Measurements from ENCODE around the gene IL22RA1.

The IL22RA1 gene

GRCh38 chr1:24136956-24137539 lies 5.9 kb downstream of the IL22RA1 start:
- no peak for DNase-seq (ENCODE audit: low spot score)

GRCh38 chr1:24134376-24134775 lies 8.6 kb downstream of the IL22RA1 start:
- DNase-seq (ENCODE audit: low spot score), result no peak

DNA sequence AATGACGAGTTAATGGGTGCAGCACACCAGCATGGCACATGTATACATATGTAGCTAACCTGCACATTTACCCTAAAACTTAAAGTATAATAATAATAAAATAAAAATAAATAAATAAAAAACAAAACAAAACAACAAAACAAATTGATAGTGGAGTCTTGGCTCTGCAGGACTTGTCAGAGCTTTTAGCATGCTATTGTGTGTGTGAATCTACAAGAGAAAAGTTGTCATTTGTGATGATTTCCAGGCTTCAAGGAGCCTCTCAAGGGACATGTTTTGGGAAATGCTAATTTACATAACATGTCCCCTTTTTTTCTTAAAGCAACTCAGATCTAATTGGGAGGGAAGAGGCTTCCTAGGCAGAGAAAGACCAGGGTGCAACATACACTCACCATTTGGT lies 9.1 kb downstream of the IL22RA1 start:
- no peak for DNase-seq (ENCODE audit: low spot score)

DNA sequence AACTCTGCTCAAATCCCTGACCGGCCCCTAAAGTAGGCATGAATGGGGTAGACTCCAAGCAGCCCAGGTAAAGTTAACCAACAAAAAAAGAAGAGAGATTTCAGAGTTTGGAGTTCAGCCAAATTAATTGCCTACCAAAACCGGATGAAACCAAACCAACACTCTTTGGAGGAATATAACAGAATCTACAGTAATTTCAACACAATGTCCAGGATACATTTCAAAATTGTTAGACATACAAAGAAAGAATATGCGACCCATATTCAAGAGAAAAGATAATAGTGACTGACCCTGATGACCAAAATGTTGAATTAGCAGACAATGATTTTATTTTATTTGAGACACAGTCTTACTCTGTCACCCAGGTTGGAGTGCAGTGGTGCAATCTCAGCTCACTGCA lies 12.6 kb downstream of the IL22RA1 start:
- no peak for DNase-seq (ENCODE audit: low spot score)

- no peak for DNase-seq (ENCODE audit: low spot score)
Measured at GRCh38 chr1:24127801-24128363, 15.1 kb downstream of the IL22RA1 start.

- no peak for DNase-seq (ENCODE audit: low spot score)
Measured at GRCh38 chr1:24127134-24127800, 15.7 kb downstream of the IL22RA1 start.

- DNase-seq (ENCODE audit: low spot score), result no peak
Measured at GRCh38 chr1:24126672-24127023, 16.3 kb downstream of the IL22RA1 start.

GRCh38 chr1:24126018-24126671 lies 16.8 kb downstream of the IL22RA1 start:
- DNase-seq (ENCODE audit: low spot score), result no peak

- no peak for DNase-seq (ENCODE audit: low spot score)
Measured at GRCh38 chr1:24125456-24125855, 17.5 kb downstream of the IL22RA1 start.

DNA sequence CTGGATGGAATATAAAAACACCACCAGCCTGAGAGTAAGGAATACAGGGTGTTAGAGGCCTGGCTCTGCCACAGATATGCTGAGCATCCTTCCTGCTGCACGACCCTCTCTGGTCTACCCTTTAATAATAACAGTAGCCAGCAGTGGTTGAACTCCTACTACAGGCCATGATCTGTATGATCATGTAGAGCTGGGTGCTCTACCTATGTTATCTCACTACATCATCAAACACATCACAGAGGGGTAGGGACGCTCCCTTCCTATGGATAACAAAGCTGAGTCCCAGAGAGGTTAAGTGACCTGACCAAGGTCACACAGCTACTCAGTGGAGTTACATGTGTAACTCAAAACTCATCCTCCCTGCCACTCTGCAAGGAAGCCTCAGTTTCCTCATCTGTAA lies 18.0 kb downstream of the IL22RA1 start:
- DNase-seq (ENCODE audit: low spot score), result no peak

- no peak for DNase-seq (ENCODE audit: low spot score)
Measured at GRCh38 chr1:24123611-24124010, 19.3 kb downstream of the IL22RA1 start.

DNA sequence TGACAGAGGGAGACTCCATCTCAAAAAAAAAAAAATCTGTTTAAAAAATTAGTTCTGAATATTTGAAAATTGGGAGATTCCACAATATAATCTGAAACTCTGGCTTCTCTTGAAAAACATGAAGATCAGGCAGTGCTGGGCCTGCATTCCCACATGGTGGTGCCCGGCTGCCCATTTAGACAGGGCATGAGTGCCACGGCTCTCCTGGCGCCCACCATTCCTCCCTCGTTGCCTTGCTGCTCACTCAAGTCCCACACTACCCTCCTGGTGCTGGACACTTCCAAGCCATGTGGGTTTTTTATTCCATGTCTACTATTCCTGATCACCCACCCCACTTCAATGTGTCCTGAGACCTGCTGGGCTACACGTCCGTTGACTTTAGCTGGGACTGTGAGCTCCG lies 20.2 kb downstream of the IL22RA1 start:
- no peak for DNase-seq (ENCODE audit: low spot score)

DNA sequence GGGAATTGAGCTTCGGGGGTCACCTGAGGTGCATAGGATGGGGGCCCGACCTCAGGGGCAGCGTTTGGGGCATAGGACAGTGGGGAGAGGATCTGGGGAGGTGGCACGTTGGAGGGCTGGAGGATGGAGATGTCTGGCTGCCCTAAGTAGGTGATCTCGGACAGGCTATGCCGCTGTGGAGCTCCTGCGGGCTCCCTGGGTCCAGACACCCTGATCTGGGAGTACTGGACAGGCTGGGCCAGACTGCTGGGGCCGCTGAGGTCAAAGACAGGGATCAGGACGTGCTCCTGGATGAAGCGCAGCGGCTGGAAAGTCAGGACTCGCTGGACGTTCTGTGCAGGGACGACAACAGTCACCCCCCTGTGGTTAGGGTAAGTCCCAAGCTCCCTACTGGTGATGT lies 21.5 kb downstream of the IL22RA1 start:
- DNase-seq (ENCODE audit: low spot score), result no peak

DNA sequence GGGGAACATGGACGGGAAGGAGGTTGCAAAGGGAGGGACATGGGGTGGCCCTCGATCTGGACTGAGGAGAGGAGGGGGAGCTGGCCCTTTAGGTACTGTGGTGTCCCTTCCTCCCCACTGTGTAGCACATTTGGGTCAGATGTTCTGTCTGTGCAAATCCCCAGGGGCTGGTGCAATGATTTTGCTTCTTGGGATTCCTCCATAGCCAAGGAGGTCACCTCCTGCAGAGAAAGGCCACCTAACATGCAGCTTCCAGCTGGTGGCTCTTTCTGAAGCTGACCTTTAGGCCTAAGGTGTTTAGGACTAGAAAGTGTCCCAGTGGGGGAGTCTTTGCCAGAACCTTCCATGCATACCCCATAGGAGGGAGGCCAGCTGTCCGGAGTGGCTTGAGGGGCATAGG lies 22.0 kb downstream of the IL22RA1 start:
- DNase-seq (ENCODE audit: low spot score), result no peak

GRCh38 chr1:24119859-24120756 lies 22.8 kb downstream of the IL22RA1 start:
- DNase-seq (ENCODE audit: low spot score), result no peak

- no peak for DNase-seq (ENCODE audit: low spot score)
Measured at GRCh38 chr1:24119489-24119858, 23.5 kb downstream of the IL22RA1 start.

GRCh38 chr1:24118410-24119242 lies 24.3 kb downstream of the IL22RA1 start:
- no peak for DNase-seq (ENCODE audit: low spot score)

DNA sequence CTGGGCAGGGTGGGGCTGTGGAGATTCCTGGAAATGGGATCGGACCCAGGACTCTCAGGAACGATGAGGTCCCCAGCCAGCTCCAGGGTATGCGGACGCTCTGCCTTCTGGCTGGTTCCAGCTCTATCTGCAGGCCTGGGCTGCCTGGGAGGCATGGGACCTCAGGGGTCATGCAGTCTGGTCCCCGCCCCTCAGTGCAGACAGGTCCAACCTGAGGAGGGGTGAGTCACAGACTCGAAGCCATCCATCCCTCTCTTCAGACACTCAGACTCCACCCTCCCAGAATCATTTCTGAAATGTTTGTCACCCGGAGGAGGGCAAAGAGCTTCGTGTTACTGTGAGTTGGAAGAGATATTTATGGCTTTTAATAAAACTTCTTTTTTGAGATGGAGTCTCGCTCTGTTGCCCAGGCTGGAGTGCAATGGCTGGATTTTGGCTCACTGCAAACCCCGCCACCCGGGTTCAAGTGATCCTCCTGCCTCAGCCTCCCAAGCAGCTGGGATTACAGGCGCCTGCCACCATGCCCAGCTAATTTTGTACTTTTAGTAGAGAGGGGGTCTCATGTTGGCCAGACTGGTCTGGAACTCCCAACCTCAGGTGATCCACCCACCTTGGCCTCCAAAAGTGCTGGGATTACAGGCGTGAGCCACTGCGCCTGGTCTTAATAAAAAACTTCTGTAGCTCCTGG lies 25.1 kb downstream of the IL22RA1 start:
- DNase-seq (ENCODE audit: low spot score), result no peak

- no peak for DNase-seq (ENCODE audit: low spot score)
Measured at GRCh38 chr1:24117132-24117531, 25.8 kb downstream of the IL22RA1 start.

DNA sequence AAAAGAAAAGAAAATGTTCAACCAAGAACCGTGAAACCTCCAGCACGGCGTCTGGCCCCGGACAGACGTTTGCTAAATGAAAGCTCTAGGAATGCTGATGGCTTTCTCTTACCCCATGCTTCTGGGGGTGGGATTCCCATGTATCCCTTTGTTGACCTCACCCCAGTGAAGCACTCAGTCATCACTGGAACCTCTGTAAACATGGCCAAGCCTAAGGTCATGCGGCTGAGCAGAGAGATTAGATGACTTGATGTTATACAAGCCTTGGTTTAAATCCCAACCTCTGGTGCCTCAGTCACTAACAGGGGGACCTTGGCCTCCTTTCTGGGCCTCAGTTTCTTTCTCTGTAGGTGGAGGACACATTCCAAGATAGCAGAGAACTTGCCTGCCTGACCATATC lies 28.2 kb downstream of the IL22RA1 start:
- no peak for DNase-seq (ENCODE audit: low spot score)

GRCh38 chr1:24113641-24114033 lies 29.3 kb downstream of the IL22RA1 start:
- no peak for DNase-seq (ENCODE audit: low spot score)
